H9 (cell line): Measurements from ENCODE around the gene CSDE1. TPM values are rescaled to one million over a fixed set of nuclear protein-coding genes. Genes with fewer than 3 reads are reported as not detected.

ENCODE experiments used
- DNase-seq: peaks from one replicate; pipeline ENCODE4 v3.0.0-alpha.2; 2017
- H2AFZ ChIP-seq: one replicate; pipeline ENCODE4 v1.6.1; 2013; ENCODE audit warnings: mild to moderate bottlenecking, low read length, control low read depth, moderate library complexity
- H2AK5ac ChIP-seq: 2 replicates; pipeline ENCODE4 v1.6.1; 2013; ENCODE audit warnings: low read length, control low read depth, mixed read lengths; ENCODE audit not compliant: insufficient read length
- H2BK120ac ChIP-seq: one replicate; pipeline ENCODE4 v1.6.1; 2013; ENCODE audit warnings: low read depth, mild to moderate bottlenecking, low read length, control low read depth, inconsistent platforms; ENCODE audit not compliant: poor library complexity, severe bottlenecking
- H2BK12ac ChIP-seq: 2 replicates; pipeline ENCODE4 v1.6.1; 2013; ENCODE audit warnings: low read length, control low read depth, mixed read lengths, low read depth; ENCODE audit not compliant: insufficient read length
- H2BK15ac ChIP-seq: 2 replicates; pipeline ENCODE4 v1.6.1; 2013; ENCODE audit warnings: low read depth, low read length, control low read depth
- H2BK20ac ChIP-seq: one replicate; pipeline ENCODE4 v1.6.1; 2013; ENCODE audit warnings: low read depth, mild to moderate bottlenecking, low read length, control low read depth, inconsistent platforms; ENCODE audit not compliant: poor library complexity, severe bottlenecking
- H2BK5ac ChIP-seq: 2 replicates; pipeline ENCODE4 v1.6.1; 2013; ENCODE audit warnings: low read length, control low read depth, mixed read lengths; ENCODE audit not compliant: insufficient read length
- H3K14ac ChIP-seq: 2 replicates; pipeline ENCODE4 v1.6.1; 2013; ENCODE audit warnings: low read length, control low read depth; ENCODE audit not compliant: insufficient read depth
- H3K18ac ChIP-seq: 2 replicates; pipeline ENCODE4 v1.6.1; 2013; ENCODE audit warnings: low read depth, mild to moderate bottlenecking, mixed read lengths, low read length, control low read depth; ENCODE audit not compliant: insufficient read length
- H3K23ac ChIP-seq: 2 replicates; pipeline ENCODE4 v1.6.1; 2013; ENCODE audit warnings: low read length, control low read depth, mixed read lengths, low read depth; ENCODE audit not compliant: insufficient read length
- H3K23me2 ChIP-seq: 2 replicates; pipeline ENCODE4 v1.6.1; 2013; ENCODE audit warnings: low read depth, mild to moderate bottlenecking, mixed read lengths, low read length, control low read depth; ENCODE audit not compliant: insufficient read length, poor library complexity, severe bottlenecking
- H3K27ac ChIP-seq: 2 replicates; pipeline ENCODE4 v1.5.1; 2013; ENCODE audit warnings: low read length, control low read depth, mixed read lengths, low read depth; ENCODE audit not compliant: insufficient read length
- H3K27me3 ChIP-seq: 2 replicates; pipeline ENCODE4 v1.6.1; 2013; ENCODE audit warnings: low read length, control low read depth, inconsistent platforms; ENCODE audit not compliant: insufficient read depth
- H3K4ac ChIP-seq: 2 replicates; pipeline ENCODE4 v1.6.1; 2013; ENCODE audit warnings: low read depth, mild to moderate bottlenecking, control low read depth, inconsistent platforms, low read length, moderate library complexity
- H3K4me1 ChIP-seq: 2 replicates; pipeline ENCODE4 v1.6.1; 2013; ENCODE audit warnings: low read length, control low read depth, inconsistent platforms; ENCODE audit not compliant: insufficient read depth
- H3K4me2 ChIP-seq: 2 replicates; pipeline ENCODE4 v1.6.1; 2013; ENCODE audit warnings: low read length, control low read depth, mixed read lengths; ENCODE audit not compliant: insufficient read length, insufficient read depth
- H3K56ac ChIP-seq: 2 replicates; pipeline ENCODE4 v1.6.1; 2013; ENCODE audit warnings: low read depth, mild to moderate bottlenecking, mixed read lengths, low read length, control low read depth; ENCODE audit not compliant: insufficient read length
- H3K79me1 ChIP-seq: 2 replicates; pipeline ENCODE4 v1.6.1; 2013; ENCODE audit warnings: low read depth, mild to moderate bottlenecking, moderate library complexity, low read length, control low read depth, inconsistent platforms; ENCODE audit not compliant: insufficient read depth, poor library complexity, severe bottlenecking
- H3K79me2 ChIP-seq: 2 replicates; pipeline ENCODE4 v1.6.1; 2013; ENCODE audit warnings: low read length, control low read depth, inconsistent platforms; ENCODE audit not compliant: insufficient read depth
- H3K9ac ChIP-seq: 2 replicates; pipeline ENCODE4 v1.6.1; 2013; ENCODE audit warnings: low read length, control low read depth, mixed read lengths; ENCODE audit not compliant: insufficient read length; ENCODE audit errors: extremely low read depth
- H3K9me3 ChIP-seq: one replicate; pipeline ENCODE4 v1.6.1; 2013; ENCODE audit warnings: low read depth, low read length, inconsistent platforms; ENCODE audit not compliant: control insufficient read depth
- H3T11ph ChIP-seq: one replicate; pipeline ENCODE4 v1.6.1; 2013; ENCODE audit warnings: mild to moderate bottlenecking, low read length, control low read depth, inconsistent platforms
- H4K20me1 ChIP-seq: one replicate; pipeline ENCODE4 v1.6.1; 2013; ENCODE audit not compliant: control insufficient read depth, insufficient read length, insufficient read depth
- H4K5ac ChIP-seq: 2 replicates; pipeline ENCODE4 v1.6.1; 2013; ENCODE audit warnings: low read depth, mild to moderate bottlenecking, mixed read lengths, low read length, control low read depth; ENCODE audit not compliant: insufficient read length
- H4K8ac ChIP-seq: replicated peaks from 2 replicates; pipeline ENCODE4 v1.6.1; 2013; ENCODE audit warnings: low read length, control low read depth, mixed read lengths, low read depth; ENCODE audit not compliant: insufficient read length
- H4K91ac ChIP-seq: 2 replicates; pipeline ENCODE4 v1.6.1; 2013; ENCODE audit warnings: low read depth, mild to moderate bottlenecking, moderate library complexity, mixed read lengths, low read length, control low read depth; ENCODE audit not compliant: insufficient read length
- H3K27ac Mint-ChIP-seq, 3 experiments: 2 replicates in 2 of 3; 3 replicates in 1 of 3; pipeline ENCODE4 v1.8.0; 2020 to 2021; ENCODE audit warnings: mixed read lengths in 3 of 3, mild to moderate bottlenecking in 1 of 3, moderate library complexity in 1 of 3
- H3K27me3 Mint-ChIP-seq: 2 replicates; pipeline ENCODE4 v1.8.0; 2021; ENCODE audit warnings: low read depth, mild to moderate bottlenecking, moderate library complexity, mixed read lengths
- H3K36me3 Mint-ChIP-seq, 3 experiments: 2 replicates in 2 of 3; 3 replicates in 1 of 3; pipeline ENCODE4 v1.8.0; 2020 to 2021; ENCODE audit warnings: low read depth in 3 of 3, mixed read lengths in 3 of 3; ENCODE audit not compliant: insufficient read depth in 1 of 3
- H3K4me1 Mint-ChIP-seq, 2 experiments: 2 replicates each; pipeline ENCODE4 v1.8.0; 2020; ENCODE audit warnings: mixed read lengths in 2 of 2
- H3K4me3 Mint-ChIP-seq, 2 experiments: 2 replicates in 1 of 2; 3 replicates in 1 of 2; pipeline ENCODE4 v1.8.0; 2020 to 2021; ENCODE audit warnings: mild to moderate bottlenecking in 2 of 2, mixed read lengths in 2 of 2, moderate library complexity in 1 of 2
- H3K9me3 Mint-ChIP-seq, 2 experiments: 2 replicates in 1 of 2; 3 replicates in 1 of 2; pipeline ENCODE4 v1.8.0; 2020; ENCODE audit warnings: mild to moderate bottlenecking in 2 of 2, mixed read lengths in 2 of 2, moderate library complexity in 1 of 2
- CTCF ChIP-seq: fragments of 200-600 bp; sonication (generic); conservative IDR thresholded peaks from 3 replicates; pipeline ENCODE4 v1.8.0; 2021; ENCODE audit warnings: antibody characterized with exemption, mild to moderate bottlenecking
- WGBS: extraction: QIAGEN DNeasy Blood & Tissue Kit; methylation state at CpG from one replicate; pipeline ENCODE4 v1.1.7; 2013; ENCODE audit warnings: missing lambda C conversion rate, low lambda C conversion rate, mixed read lengths; ENCODE audit not compliant: insufficient read length; ENCODE audit errors: extremely low coverage; 5-methylcytosine and 5-hydroxymethylcytosine counted together
- total RNA-seq: library from RNA; stranded (reverse); gene quantifications from 2 replicates; pipeline ENCODE4 v1.2.1, GENCODE V29; 2021

Gene CSDE1
- total RNA-seq, 1 experiment from 2014 or later, result 645 TPM

DNA sequence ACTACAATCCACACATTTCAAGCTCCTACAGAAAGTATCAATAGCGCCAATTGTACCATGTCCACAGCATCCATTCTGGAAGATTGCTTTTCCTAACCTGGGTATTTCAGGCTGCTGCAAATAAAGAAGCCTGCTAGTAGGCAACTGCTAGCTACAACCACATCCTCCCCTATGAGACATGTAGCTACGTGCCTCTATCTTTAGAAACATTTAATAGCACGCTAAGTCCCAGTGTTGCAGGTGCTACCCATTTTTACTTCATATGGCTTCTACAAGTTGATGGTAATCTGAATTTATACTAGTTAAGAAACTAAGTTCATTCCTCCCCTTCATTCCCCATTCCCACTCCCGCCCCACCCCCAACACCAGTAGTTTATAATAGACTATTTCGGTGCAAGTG is 55.0 kb downstream of the CSDE1 start:
- Histone ChIP-seq H2BK20ac (no peak overlapping the region), H3K27ac (no peak overlapping the region), H3K9me3 (no peaks in the 10 kb centered on the region), H3K79me2 (no peaks in the 10 kb centered on the region), H3K56ac (no peak overlapping the region), H3K14ac (no peak overlapping the region), H3K9ac (no peak overlapping the region), H4K91ac (no peak overlapping the region), H2AK5ac (no peak overlapping the region), H2BK120ac (no peak overlapping the region), H3K79me1 (no peaks in the 10 kb centered on the region), H3K4me2 (no peak overlapping the region), H3K4ac (no peak overlapping the region), H2BK15ac (no peak overlapping the region), H3K23me2 (no peaks in the 10 kb centered on the region), H3K4me1 (no peaks in the 10 kb centered on the region), H3K18ac (no peak overlapping the region), H4K8ac (no peak overlapping the region), H3K23ac (no peak overlapping the region), H2BK5ac (no peak overlapping the region), H3K27me3 (no peaks in the 10 kb centered on the region), H2BK12ac (no peak overlapping the region), H4K20me1 (no peaks in the 10 kb centered on the region), H3T11ph (no peak overlapping the region), H4K5ac (no peak overlapping the region), H2AFZ (no peak overlapping the region)
- H3K9me3 Mint-ChIP-seq, result no peaks in the 10 kb centered on the region
- H3K36me3 Mint-ChIP-seq, result peaks cover 6 to 20% (median 15%) of the 10 kb centered on the region in 3 experiments; a peak in 6 of 7 replicates
- no peaks in the 10 kb centered on the region for H3K4me1 Mint-ChIP-seq
- no peak for DNase-seq
- no peak overlapping the region for H3K27ac Mint-ChIP-seq
- peaks cover 5% of the 10 kb centered on the region; the same call in 1 of the 2 replicates for H3K27me3 Mint-ChIP-seq
- TF ChIP-seq CTCF, result no peak
- H3K4me3 Mint-ChIP-seq, result no peak overlapping the region
- no CpG with 5 or more reads among the region's 5 CpGs for WGBS
